Measurements from ENCODE around the gene MYO1D.

DNA sequence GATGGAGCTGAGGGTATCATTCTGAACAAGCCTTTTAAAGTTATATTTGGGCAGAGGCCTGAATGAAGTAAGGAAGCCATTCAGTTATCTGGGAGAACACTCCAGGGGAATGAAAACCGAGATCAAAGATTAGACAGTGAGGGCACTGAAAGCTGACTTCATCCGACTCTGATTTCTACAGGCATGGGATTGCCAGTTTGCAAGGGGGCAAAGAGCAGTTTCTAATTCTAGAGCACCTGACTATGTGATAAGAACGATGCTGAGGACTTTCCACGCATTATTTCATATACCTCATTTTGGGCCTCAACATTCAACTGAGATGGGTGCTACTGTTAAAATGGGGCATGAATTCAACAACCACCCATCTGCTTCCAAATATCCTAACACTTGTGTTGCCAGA lies 254.4 kb downstream of the MYO1D start:
- TF ChIP-seq ZNF384 (IDR thresholded peaks at IDR 0.05) (no peak), FOXK2 (IDR thresholded peaks at IDR 0.05) (no peak)
